HG02763 (cell line): ENCODE measurements around the gene HPX.

Source experiments
- ATAC-seq: cut with Tn5 transposase; IDR thresholded peaks from one replicate; pipeline ENCODE4 v1.9.1; 2021; ENCODE audit warnings: mild to moderate bottlenecking, moderate library complexity; ENCODE audit not compliant: unreplicated experiment

Gene HPX

GRCh38 chr11:6468712-6469495 lies 28.1 kb upstream of the HPX start:
- ATAC-seq, result peak; percentile 51

DNA sequence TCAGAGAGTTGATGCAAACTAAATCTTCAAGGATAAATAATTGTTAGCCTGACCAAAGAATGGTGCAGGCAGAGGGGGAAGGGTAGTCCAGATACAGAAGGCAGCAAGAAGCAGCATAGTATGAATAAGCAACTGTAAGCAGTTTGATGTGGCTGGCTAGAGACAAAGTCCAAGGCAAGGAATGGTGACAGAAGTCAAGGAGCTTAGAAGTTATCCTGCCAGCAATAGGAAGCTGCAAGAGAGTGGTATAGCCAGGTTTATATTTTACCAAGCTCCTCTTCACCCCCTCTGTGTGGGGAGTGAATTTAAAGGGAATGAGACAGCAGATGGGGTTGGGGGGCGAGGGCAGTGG lies 18.3 kb upstream of the HPX start:
- ATAC-seq, result no peak

- ATAC-seq, result no peak
Observed at GRCh38 chr11:6458352-6459098, 17.7 kb upstream of the HPX start.

DNA sequence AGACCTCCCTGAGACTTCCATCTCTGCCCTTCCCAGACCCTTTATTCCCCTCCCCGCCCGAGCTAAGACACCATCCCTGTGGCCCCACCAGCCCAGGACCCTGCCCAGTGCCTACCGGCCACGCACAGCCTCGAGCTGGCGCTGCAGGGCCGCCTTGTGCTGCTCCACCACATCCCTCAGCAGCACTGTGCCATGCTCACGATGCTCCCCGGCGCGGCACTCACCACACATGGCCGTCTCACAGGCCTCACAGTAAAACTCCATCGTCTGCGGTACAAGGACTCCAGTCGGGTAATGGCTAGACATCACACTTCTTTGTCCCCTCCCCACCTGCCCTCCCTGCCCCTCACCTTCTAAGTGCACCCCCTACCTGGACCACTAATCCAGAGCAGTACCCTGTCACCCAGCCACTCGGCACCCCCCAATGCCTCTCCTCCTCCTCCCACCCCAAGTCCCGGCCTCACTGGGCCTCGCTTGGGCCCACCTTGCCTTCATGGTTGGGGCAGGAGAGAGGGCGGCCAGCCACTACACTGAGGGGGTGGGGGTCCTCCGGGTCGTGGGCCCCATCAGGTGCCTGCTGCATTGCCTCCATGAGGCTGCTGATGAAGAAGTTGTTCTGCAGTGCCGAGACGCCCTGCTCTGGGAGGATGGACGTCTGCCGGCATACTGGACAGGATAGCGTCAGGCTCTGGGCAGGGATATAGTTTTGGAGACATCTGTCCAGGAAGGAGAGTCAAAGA lies 17.0 kb upstream of the HPX start:
- no peak for ATAC-seq

DNA sequence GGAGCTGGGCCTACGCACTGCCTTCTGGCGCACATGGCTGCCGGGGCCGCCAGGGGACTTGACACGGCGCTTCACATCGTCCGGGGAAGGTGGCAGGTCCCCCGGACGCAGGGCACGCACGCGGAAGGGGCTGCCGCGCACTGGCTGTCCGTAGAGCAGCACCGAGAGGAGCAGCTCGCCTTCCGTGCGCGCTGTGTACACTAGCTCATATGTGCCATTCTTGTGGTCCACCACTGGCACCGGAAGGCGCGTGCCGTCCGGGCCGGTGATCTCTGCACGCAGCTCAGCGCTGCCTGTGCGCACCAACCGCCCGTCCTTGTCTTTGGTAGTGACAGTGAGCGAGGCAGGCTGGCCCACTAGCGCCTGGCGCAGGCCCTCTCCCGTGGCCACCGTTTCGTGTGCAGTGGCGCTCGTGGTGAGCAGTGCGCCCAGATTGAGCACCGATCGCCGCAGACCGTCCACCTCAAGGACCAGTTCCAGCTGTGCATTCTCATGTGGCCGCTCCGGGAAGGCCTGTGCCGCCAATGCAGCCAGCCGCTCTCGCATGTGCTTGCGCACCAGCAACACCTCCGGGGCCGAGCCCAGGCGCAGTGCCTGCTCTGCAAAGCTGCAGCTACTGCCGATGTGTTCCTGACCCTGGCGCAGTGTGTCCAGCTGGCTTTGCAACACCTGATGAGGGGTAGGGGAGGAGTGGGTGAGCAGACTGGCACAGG lies 15.7 kb upstream of the HPX start:
- no peak for ATAC-seq

DNA sequence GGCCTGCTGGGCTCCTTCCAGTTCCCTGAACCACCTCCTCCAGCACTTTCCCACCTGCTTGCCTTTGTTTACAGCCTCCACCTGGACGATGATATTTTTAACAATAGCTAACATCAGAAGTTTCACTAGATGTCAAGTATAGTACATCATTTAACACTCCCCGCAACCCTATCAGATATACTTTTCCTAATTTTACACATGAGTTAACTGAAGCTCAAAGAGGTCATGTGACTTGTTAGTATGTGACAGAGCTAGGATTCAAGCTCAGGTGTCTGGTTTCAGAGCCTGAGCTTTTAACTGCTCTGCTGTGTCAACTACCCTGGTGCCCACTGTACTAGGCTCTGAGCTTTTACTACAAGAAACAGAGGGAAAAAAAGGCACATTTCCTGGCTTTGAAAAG lies 14.3 kb upstream of the HPX start:
- ATAC-seq, result no peak

- ATAC-seq, result no peak
Observed at GRCh38 chr11:6453152-6453551, 12.4 kb upstream of the HPX start.

DNA sequence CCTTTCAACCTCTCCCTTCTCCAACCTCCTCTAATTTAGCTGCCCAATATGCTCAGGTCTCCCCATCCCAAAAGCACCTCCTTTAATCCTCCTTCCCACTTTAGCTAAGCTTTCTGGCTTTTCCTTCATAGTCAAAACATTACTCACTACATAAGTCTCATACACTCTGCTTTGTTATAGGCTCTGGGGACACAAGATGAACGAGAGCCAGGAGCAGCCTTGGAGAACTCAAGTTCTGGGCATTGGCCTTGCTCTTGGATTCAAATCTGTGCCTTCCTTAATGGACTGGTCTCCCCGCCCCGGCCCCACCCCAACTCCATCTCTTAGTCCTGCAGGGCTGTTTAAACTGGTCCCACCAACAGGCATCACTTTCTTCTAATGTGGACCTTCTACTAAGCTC lies 11.4 kb upstream of the HPX start:
- no peak for ATAC-seq

GRCh38 chr11:6448574-6448973 lies 7.8 kb upstream of the HPX start:
- ATAC-seq, result no peak

DNA sequence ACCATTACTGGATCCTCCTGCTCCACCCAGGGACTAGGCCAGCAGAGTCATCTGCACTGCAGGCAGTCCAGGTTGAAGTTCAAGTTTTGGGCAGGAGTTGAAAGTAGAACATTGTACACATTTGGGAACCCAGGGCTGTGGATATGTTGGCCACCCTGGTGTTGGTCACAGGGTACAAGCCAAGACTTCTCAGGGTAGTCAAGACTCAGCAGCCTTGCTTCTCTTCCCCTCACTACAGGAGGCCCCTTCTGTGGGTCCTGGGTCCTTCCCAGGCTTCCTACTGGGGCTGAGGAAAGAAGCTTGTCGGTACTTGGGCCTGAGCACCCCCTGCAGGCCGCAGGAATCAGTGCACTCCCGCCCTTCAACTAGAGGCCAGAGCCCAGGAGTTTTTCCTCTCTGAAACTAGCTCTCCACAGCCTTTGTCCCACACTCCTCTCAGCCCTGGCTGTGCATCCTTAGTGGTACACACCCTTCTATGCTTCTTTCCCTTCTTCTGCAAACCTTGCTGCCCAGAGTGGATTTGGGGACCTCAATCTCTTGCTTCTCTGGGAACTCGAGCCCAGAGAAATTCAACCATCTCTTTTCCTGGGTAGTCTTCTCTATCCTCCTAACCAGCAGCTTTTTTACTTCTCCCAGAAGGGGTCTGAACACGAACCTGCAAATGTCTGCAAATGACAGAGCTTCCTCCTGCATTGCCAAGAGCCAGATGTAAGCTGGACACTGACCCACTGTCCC lies 2.6 kb upstream of the HPX start:
- ATAC-seq, result peak; percentile 77

DNA sequence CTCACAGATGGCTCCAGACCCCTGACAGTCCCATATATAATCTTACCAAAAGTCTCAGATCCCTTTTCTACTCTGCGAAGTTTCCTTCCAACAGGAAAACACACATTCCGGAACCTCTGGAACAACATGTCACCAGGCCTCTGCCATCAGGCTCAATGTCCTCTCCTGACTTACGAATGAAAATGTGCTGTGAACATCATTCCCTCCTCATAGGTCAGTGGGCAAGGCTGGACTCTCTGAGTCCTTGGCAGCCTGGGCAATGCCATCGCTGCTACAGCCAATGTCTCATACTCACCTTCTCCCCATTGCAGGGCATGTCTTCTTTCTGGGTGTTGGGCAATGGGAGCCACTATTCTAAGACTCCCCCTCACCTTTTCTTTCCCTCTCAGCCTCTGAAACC lies 1.7 kb upstream of the HPX start:
- no peak for ATAC-seq

GRCh38 chr11:6438979-6439571 lies 1.7 kb downstream of the HPX start:
- ATAC-seq, result no peak

DNA sequence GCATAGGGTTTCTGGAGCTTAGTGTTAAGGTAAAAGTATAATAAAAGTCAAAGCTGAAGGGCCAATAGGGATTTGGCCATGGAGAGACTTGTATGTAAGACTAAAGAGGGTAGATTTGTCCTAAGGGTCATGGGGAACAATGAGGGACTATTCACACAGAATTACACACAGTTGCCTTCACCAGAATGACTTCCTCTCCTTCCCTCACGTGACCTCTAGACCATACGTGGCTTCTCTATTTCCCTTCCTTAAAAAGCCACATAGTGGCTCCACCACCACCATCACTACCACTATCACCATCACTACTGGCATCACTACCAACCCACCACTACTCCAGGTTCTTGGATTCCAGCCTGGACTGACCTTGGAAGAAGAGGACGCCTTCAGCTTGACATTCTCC lies 2.8 kb downstream of the HPX start:
- no peak for ATAC-seq

GRCh38 chr11:6437423-6437822 lies 3.4 kb downstream of the HPX start:
- no peak for ATAC-seq

- no peak for ATAC-seq
Observed at GRCh38 chr11:6433998-6434660, 6.7 kb downstream of the HPX start.

- no peak for ATAC-seq
Observed at GRCh38 chr11:6431861-6432260, 8.9 kb downstream of the HPX start.

DNA sequence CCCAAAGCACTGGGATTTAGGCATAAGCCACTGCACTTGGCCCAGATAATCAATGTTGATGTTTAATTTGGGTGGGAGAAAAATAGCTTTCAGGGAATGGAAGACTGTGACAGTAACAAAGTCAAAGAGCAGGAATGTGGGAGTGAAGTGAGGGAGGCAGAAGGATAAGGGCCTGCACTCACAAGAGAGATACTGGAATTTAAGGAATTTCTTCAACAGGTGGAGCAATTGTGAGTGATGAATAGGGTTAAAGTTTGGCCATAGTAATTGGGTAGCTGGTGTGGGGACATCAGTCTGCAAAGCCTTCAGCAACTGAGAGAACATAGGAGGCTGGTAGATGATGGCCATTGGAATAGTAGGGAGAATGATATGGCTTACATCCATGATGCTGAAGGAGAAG lies 13.3 kb downstream of the HPX start:
- ATAC-seq, result no peak

DNA sequence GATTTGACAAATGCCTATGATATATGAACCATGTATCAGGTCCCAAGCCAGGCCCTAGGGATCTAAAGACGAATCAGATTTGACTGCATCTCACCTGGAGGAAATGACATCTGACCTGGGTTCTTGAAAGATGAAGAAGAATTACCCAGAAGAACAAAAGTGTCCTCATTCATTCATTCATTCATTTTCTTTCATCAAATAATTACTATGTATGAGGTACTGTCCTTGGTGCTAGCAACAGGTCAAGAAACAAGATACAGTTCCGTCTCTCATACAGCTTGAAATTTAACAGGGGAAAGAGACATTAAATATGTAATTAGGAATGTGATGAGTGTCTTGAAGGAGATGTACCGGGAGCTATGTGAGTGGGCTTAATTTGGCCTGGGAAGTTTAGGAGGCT lies 20.1 kb downstream of the HPX start:
- no peak for ATAC-seq

GRCh38 chr11:6419009-6419631 lies 21.7 kb downstream of the HPX start, which contains the start of gene APBB1:
Gene APBB1 (minus strand): TSS chr11:6419094. CDS start chr11:6411347, 7,747 bp downstream.
- ATAC-seq, result peak; percentile 52
